Raji (cell line): ENCODE data around the gene MDM2.

Experiments used
- POLR2A ChIP-seq: IDR thresholded peaks from 2 replicates; pipeline ENCODE4 v1.6.1; 2011; ENCODE audit warnings: low read depth, low read length, control low read depth; ENCODE audit not compliant: insufficient read depth

Gene MDM2

DNA sequence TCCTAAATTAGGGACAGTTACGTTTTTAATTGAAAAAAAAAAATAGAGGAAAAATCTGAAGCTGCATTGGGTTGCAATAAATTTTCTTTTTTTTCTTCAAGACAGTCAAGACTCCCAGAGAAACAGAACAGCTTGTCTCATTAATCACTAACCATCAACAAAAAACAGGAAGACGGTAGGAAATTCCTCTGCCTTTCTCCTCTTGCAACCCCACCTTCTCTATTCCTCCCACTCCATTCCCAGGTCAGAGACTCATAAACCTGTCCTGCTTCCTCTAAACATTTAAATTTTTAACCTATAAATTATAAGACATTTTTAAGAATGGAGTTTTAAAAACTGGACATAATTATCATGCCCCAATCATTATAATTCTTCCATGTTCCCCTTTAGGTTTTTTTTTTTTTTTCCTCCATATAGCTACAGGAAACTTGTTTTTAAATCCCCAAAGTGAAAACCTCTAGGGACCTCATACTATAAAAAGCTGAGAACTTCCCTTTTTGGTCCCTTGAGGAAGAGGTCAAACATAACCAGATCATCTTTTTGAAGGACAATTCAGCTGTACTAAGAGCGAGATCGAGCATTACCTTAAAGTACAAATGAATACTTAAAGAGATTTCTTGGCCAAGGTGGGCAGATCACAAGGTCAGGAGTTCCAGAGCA, 89.0 kb downstream of the MDM2 start:
- TF ChIP-seq POLR2A: no peak

- no peak for TF ChIP-seq POLR2A
Observed at GRCh38 chr12:68899251-68899771, 91.3 kb downstream of the MDM2 start.

GRCh38 chr12:68900241-68900640, 92.3 kb downstream of the MDM2 start:
- TF ChIP-seq POLR2A: no peak
